Measurements from ENCODE around the gene PTPA.

Gene PTPA

GRCh38 chr9:129130791-129131190, 19.6 kb downstream of the PTPA start:
- CTCF ChIA-PET, result interaction anchor here (0.7 to 6.3 kb wide), 9 partner anchors 8 to 512 kb away, joined by 3 to 31 read pairs (median 5); partner anchors contain the start of gene PTPA
- TF ChIP-seq CTCF (conservative IDR thresholded peaks at IDR 0.05; ENCODE audit: low read depth), result no peak
- no peak for DNase-seq (ENCODE audit: low spot score)
- POLR2A ChIA-PET (ENCODE audit: low non-redundant PET), result interaction anchor here (0.7 to 1.0 kb wide), 2 partner anchors 41 to 48 kb away, joined by 3 to 8 read pairs; partner anchors contain the start of gene IER5L
- peak overlapping the region; percentile 25; the same call in 1 of the 2 replicates for H3K27ac ChIP-seq

GRCh38 chr9:129131300-129132145, 20.3 kb downstream of the PTPA start:
- peak overlapping the region; percentile 25 for H3K27ac ChIP-seq
- ChIA-PET CTCF (interaction anchor here (0.5 to 2.7 kb wide), 45 partner anchors 8 to 803 kb away, joined by 3 to 26 read pairs (median 4); partner anchors contain the start of genes C9orf50 and PTPA), POLR2A (ENCODE audit: low non-redundant PET) (interaction anchor here (1.0 kb wide), 1 partner anchor 47 kb away, joined by 3 read pairs; the partner anchor contains the start of gene IER5L)
- peak; percentile 89 for DNase-seq (ENCODE audit: low spot score)
- peak; percentile 100 for TF ChIP-seq CTCF (conservative IDR thresholded peaks at IDR 0.05; ENCODE audit: low read depth)

GRCh38 chr9:129133082-129133481, 21.9 kb downstream of the PTPA start:
- ChIA-PET POLR2A (ENCODE audit: low non-redundant PET) (interaction anchor here (0.7 kb wide), 1 partner anchor 493 kb away, joined by 3 read pairs; the partner anchor contains the start of gene NTMT1), CTCF (interaction anchor here (0.6 to 1.4 kb wide), 4 partner anchors 10 to 478 kb away, joined by 3 to 5 read pairs (median 4); no protein-coding TSS in a partner anchor)
- H3K27ac ChIP-seq, result peak overlapping the region; percentile 9; the same call in 1 of the 2 replicates
- no peak for TF ChIP-seq CTCF (conservative IDR thresholded peaks at IDR 0.05; ENCODE audit: low read depth)
- no peak for DNase-seq (ENCODE audit: low spot score)

DNA sequence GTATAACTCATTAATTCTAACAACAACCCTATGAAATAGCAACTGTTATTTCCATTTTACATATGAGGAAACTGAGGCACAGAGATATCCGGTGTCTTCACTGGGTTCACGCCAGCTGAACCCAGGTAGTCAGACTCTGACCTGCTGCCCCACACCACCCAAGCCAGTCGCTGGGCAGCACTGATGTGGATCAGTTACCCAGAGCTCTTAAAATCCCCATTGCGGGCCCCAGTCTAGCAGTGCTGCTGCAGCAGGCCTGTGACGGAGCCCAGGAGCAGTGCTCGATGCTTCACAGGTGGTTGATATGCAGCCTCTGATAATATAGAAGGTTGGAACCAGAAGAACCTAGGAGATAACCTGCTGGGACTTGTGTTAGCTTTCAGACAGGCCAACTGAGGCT, 24.3 kb downstream of the PTPA start:
- H3K27ac ChIP-seq, result peak overlapping the region; percentile 100
- ChIA-PET CTCF (interaction anchor here (0.8 to 1.7 kb wide), 3 partner anchors 10 to 485 kb away, joined by 5 read pairs; no protein-coding TSS in a partner anchor), POLR2A (ENCODE audit: low non-redundant PET) (interaction anchor here (1.4 kb wide), 1 partner anchor 199 kb away, joined by 3 read pairs; no protein-coding TSS in a partner anchor)
- no peak for TF ChIP-seq CTCF (conservative IDR thresholded peaks at IDR 0.05; ENCODE audit: low read depth)
- no peak for DNase-seq (ENCODE audit: low spot score)

GRCh38 chr9:129136446-129137035, 25.3 kb downstream of the PTPA start:
- ChIA-PET POLR2A (ENCODE audit: low non-redundant PET) (no interaction called here), CTCF (interaction anchor here (0.6 to 5.0 kb wide), 5 partner anchors 11 to 475 kb away, joined by 3 to 50 read pairs (median 5); no protein-coding TSS in a partner anchor)
- peak overlapping the region; percentile 100 for H3K27ac ChIP-seq
- TF ChIP-seq CTCF (conservative IDR thresholded peaks at IDR 0.05; ENCODE audit: low read depth), result no peak
- DNase-seq (ENCODE audit: low spot score), result no peak
